NOMO-1 treated with DMSO at 0.1 percent for 48 hours (cell line): ENCODE measurements around the gene APOL5.
A peak's percentile ranks its signal among the peaks of the same experiment; 100 is the strongest.

Experiments
- DNase-seq: peaks from one replicate; lab custom pipeline; 2025; ENCODE audit not compliant: unreplicated experiment; lab: John Stamatoyannopoulos, UW

The APOL5 gene

GRCh38 chr22:35740616-35741015 lies 22.9 kb downstream of the APOL5 start:
- DNase-seq = no peak

- no peak for DNase-seq
Measured at GRCh38 chr22:35742342-35743100, 24.8 kb downstream of the APOL5 start.

GRCh38 chr22:35743326-35743860 lies 25.7 kb downstream of the APOL5 start:
- no peak for DNase-seq

GRCh38 chr22:35746248-35746647 lies 28.6 kb downstream of the APOL5 start:
- DNase-seq = no peak

GRCh38 chr22:35746946-35747703 lies 29.5 kb downstream of the APOL5 start:
- DNase-seq = no peak

GRCh38 chr22:35749808-35750207 lies 32.1 kb downstream of the APOL5 start:
- no peak for DNase-seq

GRCh38 chr22:35752006-35752862 lies 34.6 kb downstream of the APOL5 start:
- peak; percentile 83 for DNase-seq

- DNase-seq = no peak
Measured at GRCh38 chr22:35752863-35753189, 35.2 kb downstream of the APOL5 start.

GRCh38 chr22:35754761-35755160 lies 37.1 kb downstream of the APOL5 start:
- DNase-seq = no peak

- DNase-seq = no peak
Measured at GRCh38 chr22:35756722-35757121, 39.0 kb downstream of the APOL5 start.

- DNase-seq = peak; percentile 3
Measured at GRCh38 chr22:35758394-35758793, 40.7 kb downstream of the APOL5 start.

GRCh38 chr22:35761037-35761436 lies 43.4 kb downstream of the APOL5 start:
- DNase-seq = no peak

- DNase-seq = no peak
Measured at GRCh38 chr22:35766654-35767580, 49.2 kb downstream of the APOL5 start.

- no peak for DNase-seq
Measured at GRCh38 chr22:35769974-35770373, 52.3 kb downstream of the APOL5 start.

GRCh38 chr22:35775339-35775738 lies 57.7 kb downstream of the APOL5 start:
- DNase-seq = no peak

- no peak for DNase-seq
Measured at GRCh38 chr22:35777335-35777975, 59.8 kb downstream of the APOL5 start.
